Left ventricle myocardium inferior (tissue), 1 donor: ENCODE measurements around the gene IZUMO1. TPM values are rescaled to one million over a fixed set of nuclear protein-coding genes. Genes with fewer than 3 reads are reported as not detected.
"Not testable (repeated sequence)": the region's sequence is repeated elsewhere in the genome, so short reads cannot be mapped to it uniquely, and the experiment has no call there.

ENCODE experiments used
- DNase-seq: peaks from one replicate; pipeline ENCODE4 v3.0.0-alpha.2; 2020
- H3K27ac ChIP-seq: fragments of 200-600 bp; replicated peaks from 2 replicates; pipeline ENCODE4 v1.8.0; 2021
- H3K27me3 ChIP-seq: fragments of 200-600 bp; 2 replicates; pipeline ENCODE4 v1.8.0; 2021; ENCODE audit warnings: low read depth
- H3K36me3 ChIP-seq: fragments of 200-600 bp; 2 replicates; pipeline ENCODE4 v1.8.0; 2021
- H3K4me1 ChIP-seq: fragments of 200-600 bp; 2 replicates; pipeline ENCODE4 v1.8.0; 2021
- H3K4me3 ChIP-seq: fragments of 200-600 bp; 2 replicates; pipeline ENCODE4 v1.8.0; 2021; ENCODE audit warnings: mild to moderate bottlenecking, moderate library complexity
- H3K9me3 ChIP-seq: fragments of 200-600 bp; replicated peaks from 2 replicates; pipeline ENCODE4 v1.8.0; 2021
- intact Hi-C: fragments of 100-400 bp; cut with micrococcal nuclease; formaldehyde crosslinking; loops from one replicate; pipeline ENCODE4 v1.11.0; 2022
- total RNA-seq: library from RNA; stranded (reverse); fragmentation: NEBNext Ultra II Directional; extraction: Animal tissue kit (Norgen Biotek cat#: 25700); gene quantifications from one replicate; pipeline ENCODE4 v1.2.1, GENCODE V29; 2021
- TF ChIP-seq, protein P1 (sequence below): fragments of 200-600 bp; IDR thresholded peaks from 2 replicates; pipeline ENCODE4 v1.8.0; 2021; ENCODE audit warnings: antibody characterized with exemption, mild to moderate bottlenecking, borderline replicate concordance
- donor health status: DM: no; HTN: yes; CAD: no; lungs with severe emphysema.

The IZUMO1 gene
- total RNA-seq, 1 donor from 2014 or later, result 0.60 TPM

DNA sequence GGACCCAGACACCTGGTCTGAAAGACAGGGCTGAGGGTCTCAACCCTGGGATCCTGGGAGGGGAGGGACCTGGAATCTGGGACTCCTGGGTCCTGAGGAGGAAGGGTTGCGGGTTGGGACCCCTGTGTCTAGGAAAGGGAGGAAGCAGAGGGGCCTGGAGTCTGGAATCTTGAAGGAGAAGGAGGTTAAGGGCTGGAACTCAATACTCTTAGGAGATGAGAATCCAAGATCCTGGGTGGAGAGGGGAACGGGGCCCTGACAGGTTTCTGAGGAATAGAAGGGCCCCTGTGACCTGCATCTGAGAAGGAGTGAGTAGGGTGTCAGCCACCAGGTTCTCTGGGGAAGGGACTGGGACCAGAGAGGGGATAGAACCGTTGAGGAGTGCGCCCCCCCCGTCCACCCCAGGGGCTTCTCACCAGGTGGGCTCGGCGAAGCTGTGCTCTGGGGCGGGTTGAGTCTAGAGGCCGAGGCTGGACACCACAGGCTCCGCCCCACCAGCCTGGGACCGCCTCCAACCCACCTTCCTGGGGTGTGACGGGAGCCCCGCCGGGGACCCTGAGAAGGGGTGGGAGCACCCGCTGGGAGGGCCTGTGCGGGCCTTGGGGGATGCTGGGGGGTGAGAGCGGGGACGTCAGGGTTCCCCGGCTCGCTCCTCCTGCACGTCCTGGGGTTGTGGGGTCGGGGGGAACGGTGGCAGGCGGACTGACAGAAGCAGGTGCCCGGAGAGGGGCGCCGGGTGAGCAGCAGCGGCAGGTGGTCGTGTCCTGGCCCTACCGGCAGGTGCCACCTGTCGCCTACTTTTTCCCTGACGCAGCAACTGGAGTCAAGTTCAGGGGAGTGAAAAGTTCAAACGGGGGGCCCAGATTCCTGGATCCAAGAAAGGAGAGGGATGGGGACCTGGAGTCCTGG lies 27.2 kb downstream of the IZUMO1 start, which contains the start of gene MAMSTR:
Gene MAMSTR (minus strand): TSS at position 463 of the 909 bp plus-strand sequence. CDS start 694 bp downstream, outside the sequence.
- TF ChIP-seq, protein P1, sequence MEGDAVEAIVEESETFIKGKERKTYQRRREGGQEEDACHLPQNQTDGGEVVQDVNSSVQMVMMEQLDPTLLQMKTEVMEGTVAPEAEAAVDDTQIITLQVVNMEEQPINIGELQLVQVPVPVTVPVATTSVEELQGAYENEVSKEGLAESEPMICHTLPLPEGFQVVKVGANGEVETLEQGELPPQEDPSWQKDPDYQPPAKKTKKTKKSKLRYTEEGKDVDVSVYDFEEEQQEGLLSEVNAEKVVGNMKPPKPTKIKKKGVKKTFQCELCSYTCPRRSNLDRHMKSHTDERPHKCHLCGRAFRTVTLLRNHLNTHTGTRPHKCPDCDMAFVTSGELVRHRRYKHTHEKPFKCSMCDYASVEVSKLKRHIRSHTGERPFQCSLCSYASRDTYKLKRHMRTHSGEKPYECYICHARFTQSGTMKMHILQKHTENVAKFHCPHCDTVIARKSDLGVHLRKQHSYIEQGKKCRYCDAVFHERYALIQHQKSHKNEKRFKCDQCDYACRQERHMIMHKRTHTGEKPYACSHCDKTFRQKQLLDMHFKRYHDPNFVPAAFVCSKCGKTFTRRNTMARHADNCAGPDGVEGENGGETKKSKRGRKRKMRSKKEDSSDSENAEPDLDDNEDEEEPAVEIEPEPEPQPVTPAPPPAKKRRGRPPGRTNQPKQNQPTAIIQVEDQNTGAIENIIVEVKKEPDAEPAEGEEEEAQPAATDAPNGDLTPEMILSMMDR, result no peak
- Histone ChIP-seq H3K36me3 (peaks cover 7% of the 10 kb centered on the region), H3K27me3 (no peaks in the 10 kb centered on the region), H3K4me1 (peaks cover 90% of the 10 kb centered on the region), H3K27ac (peak within 1 kb of the TSS; percentile 90), H3K9me3 (no peaks in the 10 kb centered on the region), H3K4me3 (peak within 1 kb of the TSS; percentile 64)
- intact Hi-C loops, result no loop called here
- DNase-seq, result no peak

DNA sequence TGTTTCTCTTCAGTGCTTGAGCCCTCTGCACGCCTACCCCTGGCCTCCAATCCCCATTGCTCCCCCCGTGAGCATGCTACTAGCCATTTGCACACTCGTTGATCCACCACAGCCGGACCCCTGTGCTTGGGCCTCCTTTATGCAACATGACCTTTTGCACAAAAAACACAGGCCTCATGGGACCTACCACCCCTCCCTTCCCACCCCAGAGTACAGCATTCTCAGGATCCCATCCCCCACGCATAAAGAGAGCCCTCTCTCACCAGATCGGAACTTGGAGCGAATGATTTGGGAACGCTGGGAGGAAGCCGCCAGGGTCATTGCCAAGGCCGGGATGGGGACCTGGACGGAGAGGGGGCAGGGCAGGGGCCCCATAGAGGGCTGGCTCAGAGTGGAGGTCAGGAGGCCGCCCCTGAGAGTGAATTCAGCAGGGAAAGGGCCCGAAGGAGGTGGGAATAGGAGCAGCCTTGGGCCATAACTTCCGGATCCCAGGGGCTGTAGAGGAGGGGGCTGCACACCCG lies 27.9 kb downstream of the IZUMO1 start:
- intact Hi-C loops, result no loop called here
- TF ChIP-seq, protein P1, result no peak
- peak overlapping the region; percentile 64 for H3K4me3 ChIP-seq
- DNase-seq, result no peak
- H3K36me3 ChIP-seq, result peaks cover 7% of the 10 kb centered on the region
- peaks cover 84% of the 10 kb centered on the region for H3K4me1 ChIP-seq
- peak overlapping the region; percentile 90 for H3K27ac ChIP-seq
- H3K9me3 ChIP-seq, result no peaks in the 10 kb centered on the region
- no peaks in the 10 kb centered on the region for H3K27me3 ChIP-seq

DNA sequence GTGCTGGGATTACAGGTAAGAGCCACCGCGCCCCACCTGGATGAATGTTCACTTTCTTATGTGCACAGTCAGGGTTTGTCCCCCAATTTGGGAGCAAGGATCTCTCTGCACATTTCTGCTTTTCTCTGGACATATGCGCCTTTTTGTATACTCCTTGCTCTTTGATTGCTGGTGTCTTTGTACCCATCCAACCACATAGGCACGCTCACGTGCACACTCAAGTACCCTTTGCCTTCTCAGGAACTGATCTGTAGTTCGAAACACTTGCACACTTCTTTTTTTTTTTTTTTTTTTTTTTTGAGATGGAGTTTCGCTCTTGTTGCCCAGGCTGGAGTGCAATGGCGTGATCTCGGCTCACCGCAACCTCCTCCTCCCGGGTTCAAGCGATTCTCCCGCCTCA lies 28.6 kb downstream of the IZUMO1 start:
- peak overlapping the region; percentile 90 for H3K27ac ChIP-seq

DNA sequence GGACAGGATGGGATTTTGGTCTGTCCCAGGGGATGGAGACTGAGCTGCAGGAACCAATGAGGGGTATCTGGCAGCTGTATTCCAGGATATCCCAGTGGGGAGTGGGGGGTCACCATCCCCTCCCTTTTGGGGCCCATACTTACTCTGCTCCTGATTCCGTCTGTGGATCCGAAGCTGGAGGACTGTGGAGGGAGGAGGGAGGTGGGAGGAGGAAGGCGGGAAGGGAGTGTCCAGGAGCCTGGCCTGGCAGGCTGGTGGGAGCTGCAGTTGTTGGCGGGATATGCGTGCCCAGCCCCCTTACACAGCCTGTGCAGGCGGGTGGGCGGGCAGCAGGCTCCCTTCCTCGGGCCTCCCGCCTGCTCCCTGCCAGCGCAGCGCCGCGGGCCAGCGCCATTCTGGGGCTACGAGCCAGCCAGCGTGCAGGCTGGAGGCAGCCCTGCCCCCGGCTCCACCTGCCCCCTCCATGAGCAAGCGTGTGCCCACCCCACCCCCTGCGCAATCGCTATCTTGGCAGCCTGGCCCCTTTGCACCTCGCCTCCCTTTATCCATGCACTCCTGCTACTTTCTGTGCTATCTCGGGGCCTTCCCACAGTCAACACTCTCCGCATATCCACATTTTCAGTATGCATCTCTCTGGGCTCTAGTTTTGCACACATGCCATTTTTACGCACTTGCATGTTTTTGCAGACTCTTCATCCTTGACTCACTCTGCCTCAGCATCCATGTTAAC lies 30.0 kb downstream of the IZUMO1 start:
- no peaks in the 10 kb centered on the region for H3K9me3 ChIP-seq
- intact Hi-C loops, result no loop called here
- H3K27ac ChIP-seq, result peak overlapping the region; percentile 90
- H3K4me3 ChIP-seq, result peak overlapping the region; percentile 77
- peaks cover 80% of the 10 kb centered on the region for H3K4me1 ChIP-seq
- no peaks in the 10 kb centered on the region for H3K27me3 ChIP-seq
- TF ChIP-seq, protein P1, result no peak
- peaks cover 3% of the 10 kb centered on the region for H3K36me3 ChIP-seq
- DNase-seq, result peak; percentile 66

More for the DNA sequence above, 28.6 kb downstream of the IZUMO1 start:
- H3K4me3 ChIP-seq, H3K27me3 ChIP-seq, DNase-seq, intact Hi-C loops, H3K9me3 ChIP-seq, H3K36me3 ChIP-seq: not testable (repeated sequence)
- peaks cover 84% of the 10 kb centered on the region for H3K4me1 ChIP-seq

DNA sequence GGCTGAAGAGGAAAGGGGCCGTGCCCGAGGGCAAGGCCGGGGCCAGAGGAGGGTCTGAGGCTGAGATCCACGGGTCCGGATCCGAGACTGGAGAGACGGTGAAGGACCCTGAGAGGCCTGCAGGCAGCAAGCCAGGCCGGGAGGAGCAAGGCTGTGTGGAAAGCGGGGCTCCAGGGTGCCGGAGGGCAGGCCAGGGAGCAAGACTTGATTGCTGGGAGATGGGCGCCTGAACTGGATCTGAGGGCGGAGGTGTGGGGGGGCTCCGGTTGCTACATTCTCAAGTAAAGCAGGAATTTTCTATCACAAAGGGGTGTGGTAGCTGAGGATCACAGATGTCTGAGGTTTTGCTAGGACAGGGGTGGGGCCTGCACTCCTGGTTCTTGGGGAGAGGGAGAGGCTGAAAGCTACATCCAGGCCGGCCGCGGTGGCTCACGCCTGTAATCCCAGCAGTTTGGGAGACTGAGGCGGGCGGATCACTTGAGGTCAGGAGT lies 31.0 kb downstream of the IZUMO1 start:
- DNase-seq, result no peak
- intact Hi-C loops, result no loop called here
- Histone ChIP-seq H3K27ac (peak overlapping the region; percentile 90), H3K27me3 (no peaks in the 10 kb centered on the region), H3K9me3 (peaks cover 6% of the 10 kb centered on the region), H3K4me3 (peak overlapping the region; percentile 77), H3K4me1 (peaks cover 74% of the 10 kb centered on the region), H3K36me3 (no peaks in the 10 kb centered on the region)
- TF ChIP-seq, protein P1, result no peak
